Measurements from ENCODE around the gene DPH1. TPM values are rescaled to one million over a fixed set of nuclear protein-coding genes. Genes with fewer than 3 reads are reported as not detected.

The DPH1 gene
- total and polyA plus RNA-seq, 8 donors, result 21.8 to 74.4 (median 32.2) TPM

DNA sequence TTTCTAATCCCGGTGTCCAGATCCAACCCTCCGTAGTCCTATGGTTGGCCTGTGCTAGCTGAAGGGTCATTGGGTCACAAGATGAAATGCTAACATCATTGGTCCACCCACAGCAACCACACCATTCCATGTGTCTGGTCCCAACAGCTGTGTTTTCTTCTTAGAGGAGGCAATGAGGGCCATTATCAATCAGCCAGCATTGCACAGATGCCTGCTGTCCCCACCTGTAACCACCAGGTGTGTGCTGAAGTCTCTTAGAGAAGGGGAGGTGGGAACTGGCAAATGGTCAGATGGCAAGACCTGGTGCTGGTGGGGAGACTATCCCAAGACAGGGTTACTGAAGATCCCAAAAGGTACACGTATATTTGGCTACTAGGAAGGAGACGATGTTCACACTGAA lies 62.3 kb downstream of the DPH1 start:
- no peak overlapping the region for H3K27ac ChIP-seq
- H3K27me3 ChIP-seq, result no peaks in the 10 kb centered on the region
- no peaks in the 10 kb centered on the region for H3K9me3 ChIP-seq
- H3K4me3 ChIP-seq, result no peak overlapping the region
- ATAC-seq (no peak), FAIRE-seq (no peak), DNase-seq (no peak)
- H3K36me3 ChIP-seq, result no peaks in the 10 kb centered on the region
- intact Hi-C loops (cut with DNase I), result no loop called here
- WGBS, 2 donors, result 93 to 96% methylated on average over 4 of the region's 4 CpGs
- H3K4me1 ChIP-seq, result peaks cover 6 to 26% (median 6%) of the 10 kb centered on the region in 3 donors
- TF ChIP-seq, protein P1, sequence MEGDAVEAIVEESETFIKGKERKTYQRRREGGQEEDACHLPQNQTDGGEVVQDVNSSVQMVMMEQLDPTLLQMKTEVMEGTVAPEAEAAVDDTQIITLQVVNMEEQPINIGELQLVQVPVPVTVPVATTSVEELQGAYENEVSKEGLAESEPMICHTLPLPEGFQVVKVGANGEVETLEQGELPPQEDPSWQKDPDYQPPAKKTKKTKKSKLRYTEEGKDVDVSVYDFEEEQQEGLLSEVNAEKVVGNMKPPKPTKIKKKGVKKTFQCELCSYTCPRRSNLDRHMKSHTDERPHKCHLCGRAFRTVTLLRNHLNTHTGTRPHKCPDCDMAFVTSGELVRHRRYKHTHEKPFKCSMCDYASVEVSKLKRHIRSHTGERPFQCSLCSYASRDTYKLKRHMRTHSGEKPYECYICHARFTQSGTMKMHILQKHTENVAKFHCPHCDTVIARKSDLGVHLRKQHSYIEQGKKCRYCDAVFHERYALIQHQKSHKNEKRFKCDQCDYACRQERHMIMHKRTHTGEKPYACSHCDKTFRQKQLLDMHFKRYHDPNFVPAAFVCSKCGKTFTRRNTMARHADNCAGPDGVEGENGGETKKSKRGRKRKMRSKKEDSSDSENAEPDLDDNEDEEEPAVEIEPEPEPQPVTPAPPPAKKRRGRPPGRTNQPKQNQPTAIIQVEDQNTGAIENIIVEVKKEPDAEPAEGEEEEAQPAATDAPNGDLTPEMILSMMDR (IDR thresholded peaks at IDR 0.05), result no peak

DNA sequence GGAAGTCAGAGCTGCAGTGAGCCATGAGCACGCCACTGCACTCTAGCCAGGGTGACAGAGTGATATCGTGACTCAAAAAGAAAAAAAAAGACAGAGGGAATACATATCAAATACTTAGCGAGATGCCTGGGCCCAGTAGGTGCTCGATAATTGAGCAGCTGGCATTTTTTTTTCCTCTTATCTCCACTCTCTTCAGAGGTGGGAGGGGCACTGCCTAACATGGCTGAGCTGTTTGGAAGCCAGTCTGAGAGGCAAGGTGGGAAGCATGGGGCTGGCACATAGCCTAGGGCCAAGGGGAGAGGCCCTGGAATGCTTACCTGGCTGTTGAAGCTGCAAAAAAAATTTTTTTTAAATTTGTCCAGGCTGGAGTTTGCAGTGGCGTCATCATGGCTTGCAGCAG lies 63.4 kb downstream of the DPH1 start:
- DNase-seq (peak in 4 of 6 donors; percentile 40 to 68 (median 56)), FAIRE-seq (no peak), ATAC-seq (peak; percentile 40 to 72 (median 52))
- Histone ChIP-seq H3K4me3 (no peak overlapping the region), H3K36me3 (no peaks in the 10 kb centered on the region), H3K9me3 (no peaks in the 10 kb centered on the region), H3K4me1 (peaks cover 6 to 22% (median 6%) of the 10 kb centered on the region in 3 donors), H3K27me3 (no peaks in the 10 kb centered on the region), H3K27ac (peak overlapping the region in 1 of 4 donors; percentile 29)
- WGBS, 2 donors, result 36 to 37% methylated on average over 5 of the region's 5 CpGs
- intact Hi-C loops (cut with DNase I), result no loop called here
- TF ChIP-seq, protein P1 (IDR thresholded peaks at IDR 0.05), result no peak

Small RNAs within 50 kb of the gene (microRNA-seq; reads per million reads assigned to microRNA genes)
- gene MIR132, result 610 to 926 reads per million in 2 donors
- 32.4 to 36.8 reads per million in 2 donors for gene MIR212

Other genes starting within 250 kb of the DPH1 start
- gene SMYD4, start 200.3 kb upstream of the DPH1 start, total RNA-seq, result 1 to 10 TPM; 5.0 to 8.9 (median 6.9) TPM
- 1 to 10 TPM; 4.0 to 4.7 TPM for gene SMYD4, start 200.3 kb upstream of the DPH1 start, polyA plus RNA-seq
- gene RPA1, start 200.1 kb upstream of the DPH1 start, total RNA-seq, result 10 to 100 TPM; 34.7 to 43.9 (median 39.1) TPM
- 10 to 100 TPM in 1 of 2 donors, 1 to 10 TPM in 1; 6.5 to 17.0 TPM for gene RPA1, start 200.1 kb upstream of the DPH1 start, polyA plus RNA-seq
- gene RTN4RL1, start 4.8 kb upstream of the DPH1 start, total RNA-seq, result 1 to 10 TPM in 4 of 6 donors, under 1 TPM in 2; 0.93 to 3.6 (median 1.7) TPM
- 1 to 10 TPM; 3.0 to 3.1 TPM for gene RTN4RL1, start 4.8 kb upstream of the DPH1 start, polyA plus RNA-seq
- 10 to 100 TPM; 10.4 to 20.5 (median 17.9) TPM for gene OVCA2, start 11.9 kb downstream of the DPH1 start, total RNA-seq
- 10 to 100 TPM; 46.3 to 79.3 TPM for gene OVCA2, start 11.9 kb downstream of the DPH1 start, polyA plus RNA-seq
- 10 to 100 TPM in 2 of 6 donors, 1 to 10 TPM in 4; 1.0 to 15.8 (median 3.8) TPM for gene HIC1, start 24.9 kb downstream of the DPH1 start, total RNA-seq
- gene HIC1, start 24.9 kb downstream of the DPH1 start, polyA plus RNA-seq, result 1 to 10 TPM; 1.8 to 3.7 TPM

Measured in pancreas (tissue), 10 donors.